SK-N-SH (cell line): ENCODE results near the gene PTGDS. TPM values are rescaled to one million over a fixed set of nuclear protein-coding genes. Genes with fewer than 3 reads are reported as not detected.

Experiments used
- CTCF ChIA-PET: fragments of 300-600, 350-600 bp; formaldehyde crosslinking; extraction: SDS; loops from one replicate; lab custom pipeline; 2021; lab: Yijun Ruan, JAX
- POLR2A ChIA-PET: fragments of 350-600 bp; sonication (Branson Sonifier 250); formaldehyde crosslinking; extraction: SDS; loops from one replicate; lab custom pipeline; 2020; ENCODE audit warnings: antibody characterized with exemption, inconsistent platforms; lab: Yijun Ruan, JAX
- DNase-seq: peaks from one replicate; pipeline ENCODE4 v3.0.0; 2012
- H2AFZ ChIP-seq: fragments of 200-600 bp; sonication (generic); 2 replicates; pipeline ENCODE4 v1.8.1; 2016; ENCODE audit warnings: antibody characterized with exemption, mild to moderate bottlenecking, low read depth
- H3F3A ChIP-seq: fragments of 200-600 bp; sonication (generic); replicated peaks from 2 replicates; pipeline ENCODE3; 2016; ENCODE audit warnings: antibody characterized with exemption, mild to moderate bottlenecking; ENCODE audit not compliant: insufficient read depth
- H3K27ac ChIP-seq, 2 experiments: fragments of 200-500 bp in 1 of 2; fragments of 200-600 bp in 1 of 2; sonication (Bioruptor generic) in 1 of 2; sonication (generic), shearing (Covaris generic) in 1 of 2; 2 replicates each; pipeline versions ENCODE4 v1.5.1 to v1.6.1; 2014 to 2016; ENCODE audit warnings: low read depth in 2 of 2, inconsistent platforms in 1 of 2, low read length in 1 of 2, mild to moderate bottlenecking in 1 of 2, mixed read lengths in 1 of 2
- H3K27me3 ChIP-seq: fragments of 200-600 bp; sonication (generic), shearing (Covaris generic); 2 replicates; pipeline ENCODE4 v1.6.1; 2016; ENCODE audit warnings: mixed run types; ENCODE audit not compliant: insufficient read depth
- H3K36me3 ChIP-seq, 2 experiments: fragments of 200-500 bp in 1 of 2; fragments of 200-600 bp in 1 of 2; sonication (Bioruptor generic) in 1 of 2; sonication (generic) in 1 of 2; replicated peaks in 1 of 2; 2 replicates each; pipeline versions ENCODE3 to v1.5.1; 2014 to 2016; ENCODE audit warnings: low read length in 1 of 2, mild to moderate bottlenecking in 1 of 2; ENCODE audit not compliant: insufficient read depth in 2 of 2, control insufficient read depth in 1 of 2
- H3K4me1 ChIP-seq, 2 experiments: fragments of 200-500 bp in 1 of 2; fragments of 200-600 bp in 1 of 2; sonication (Bioruptor generic) in 1 of 2; sonication (generic), shearing (Covaris generic) in 1 of 2; 2 replicates each; pipeline versions ENCODE4 v1.5.1 to v1.6.1; 2014 to 2016; ENCODE audit warnings: low read depth in 1 of 2, low read length in 1 of 2, mixed run types in 1 of 2; ENCODE audit not compliant: insufficient read depth in 2 of 2, control insufficient read depth in 1 of 2
- H3K4me2 ChIP-seq: fragments of 200-600 bp; sonication (generic), shearing (Covaris generic); 2 replicates; pipeline ENCODE4 v1.6.1; 2017; ENCODE audit warnings: mixed run types
- H3K4me3 ChIP-seq, 2 experiments: fragments of 200-500 bp in 1 of 2; fragments of 200-600 bp in 1 of 2; sonication (Bioruptor generic) in 1 of 2; sonication (generic), shearing (Covaris generic) in 1 of 2; 2 replicates each; pipeline versions ENCODE4 v1.5.1 to v1.8.1; 2014 to 2016; ENCODE audit warnings: low read depth in 2 of 2, inconsistent platforms in 1 of 2, low read length in 1 of 2, mild to moderate bottlenecking in 1 of 2, mixed read lengths in 1 of 2, moderate library complexity in 1 of 2
- H3K79me2 ChIP-seq: fragments of 200-600 bp; sonication (generic); 2 replicates; pipeline ENCODE4 v1.8.1; 2017; ENCODE audit warnings: mild to moderate bottlenecking; ENCODE audit not compliant: insufficient read depth
- H3K9ac ChIP-seq: fragments of 200-600 bp; sonication (generic); 2 replicates; pipeline ENCODE4 v1.6.1; 2017; ENCODE audit warnings: mixed run types
- H3K9me2 ChIP-seq: fragments of 200-600 bp; sonication (generic); 2 replicates; pipeline ENCODE4 v1.6.1; 2017; ENCODE audit warnings: mixed run types
- H3K9me3 ChIP-seq: fragments of 200-600 bp; sonication (generic); 2 replicates; pipeline ENCODE4 v1.6.1; 2017; ENCODE audit warnings: mixed run types, mild to moderate bottlenecking, moderate library complexity
- H4K20me1 ChIP-seq: fragments of 200-600 bp; sonication (generic); 2 replicates; pipeline ENCODE4 v1.6.1; 2017; ENCODE audit warnings: mild to moderate bottlenecking, mixed run types; ENCODE audit not compliant: insufficient read depth
- CTCF ChIP-seq: fragments of 200-600 bp; sonication (generic); IDR thresholded peaks from 2 replicates; pipeline ENCODE4 v1.6.1; 2017; ENCODE audit warnings: antibody characterized with exemption, mild to moderate bottlenecking, moderate library complexity
- GABPA ChIP-seq: IDR thresholded peaks from 2 replicates; pipeline ENCODE4 v1.4.0; 2012; ENCODE audit warnings: low read depth, mild to moderate bottlenecking
- IRF3 ChIP-seq: fragments of 150-350 bp; IDR thresholded peaks from 2 replicates; pipeline ENCODE4 v1.6.1; 2016; ENCODE audit warnings: mild to moderate bottlenecking, low read depth, low read length
- POLR2AphosphoS5 ChIP-seq: IDR thresholded peaks from 2 replicates; pipeline ENCODE4 v1.6.1; 2012; ENCODE audit warnings: low read depth, low read length
- RFX5 ChIP-seq: IDR thresholded peaks from 2 replicates; pipeline ENCODE4 v1.6.1; 2012; ENCODE audit warnings: mild to moderate bottlenecking, improper control_type of control experiment, low read length
- SIN3A ChIP-seq: IDR thresholded peaks from 2 replicates; pipeline ENCODE4 v1.6.1; 2012; ENCODE audit warnings: low read depth, mild to moderate bottlenecking, low read length, moderate library complexity, borderline replicate concordance
- TEAD4 ChIP-seq: IDR thresholded peaks from 2 replicates; pipeline ENCODE4 v1.4.0; 2012; ENCODE audit warnings: mild to moderate bottlenecking, borderline replicate concordance; ENCODE audit not compliant: insufficient read depth
- WGBS: methylation state at CpG from one replicate; pipeline ENCODE4 v1.1.6; 2017; ENCODE audit warnings: low lambda C conversion rate; 5-methylcytosine and 5-hydroxymethylcytosine counted together
- polyA plus RNA-seq, 3 experiments: library from polyadenylated mRNA; depleted of rRNA; stranded (reverse); fragments of >200 nt; gene quantifications; 2 replicates each; pipeline ENCODE4 v1.2.3, GENCODE V29; 2012

PTGDS gene
- polyA plus RNA-seq, 1 of the 3 experiments (the other 2 are of a cell fraction): not detected

- TF ChIP-seq CTCF (no peak), RFX5 (no peak), SIN3A (no peak), POLR2AphosphoS5 (no peak)
Observed at GRCh38 chr9:136952876-136953770, 24.2 kb upstream of the PTGDS start (continued).

- no peak overlapping the region for H3K9ac ChIP-seq
- ChIA-PET CTCF (interaction anchor here (13.2 kb wide), 1 partner anchor 79 kb away, joined by 350 read pairs; the partner anchor contains the start of genes ABCA2 and FUT7), POLR2A (interaction anchor here (0.6 kb wide), 1 partner anchor 9 kb away, joined by 4 read pairs; no protein-coding TSS in a partner anchor)
- no peaks in the 10 kb centered on the region for H3K9me2 ChIP-seq
- H2AFZ ChIP-seq: no peak overlapping the region
- DNase-seq: no peak
- TF ChIP-seq IRF3 (no peak), TEAD4 (no peak), GABPA (no peak)
- H3K9me3 ChIP-seq: no peaks in the 10 kb centered on the region
- H3K27me3 ChIP-seq: no peaks in the 10 kb centered on the region
- no peak overlapping the region for H3K27ac ChIP-seq
- H3K4me2 ChIP-seq: no peak overlapping the region
- H3K79me2 ChIP-seq: no peaks in the 10 kb centered on the region
- peaks cover 0 to 25% of the 10 kb centered on the region in 2 experiments; a peak in 2 of 4 replicates for H3K4me1 ChIP-seq
- no peak overlapping the region for H3K4me3 ChIP-seq
- no peaks in the 10 kb centered on the region for H4K20me1 ChIP-seq
- H3K36me3 ChIP-seq: no peaks in the 10 kb centered on the region
- 100% methylated on average over 3 of the region's 19 CpGs for WGBS
- H3F3A ChIP-seq: no peaks in the 10 kb centered on the region
Observed at GRCh38 chr9:136953771-136954269, 23.5 kb upstream of the PTGDS start.
